ENCODE data around the gene PRPF6. TPM values are rescaled to one million over a fixed set of nuclear protein-coding genes. Genes with fewer than 3 reads are reported as not detected.

Gene PRPF6
- total and polyA plus RNA-seq, 2 of the 13 experiments (the other 11 are each of a cell fraction or from before 2014, with no cell fraction given): 63.7 to 101 TPM

- TF ChIP-seq, protein P1, sequence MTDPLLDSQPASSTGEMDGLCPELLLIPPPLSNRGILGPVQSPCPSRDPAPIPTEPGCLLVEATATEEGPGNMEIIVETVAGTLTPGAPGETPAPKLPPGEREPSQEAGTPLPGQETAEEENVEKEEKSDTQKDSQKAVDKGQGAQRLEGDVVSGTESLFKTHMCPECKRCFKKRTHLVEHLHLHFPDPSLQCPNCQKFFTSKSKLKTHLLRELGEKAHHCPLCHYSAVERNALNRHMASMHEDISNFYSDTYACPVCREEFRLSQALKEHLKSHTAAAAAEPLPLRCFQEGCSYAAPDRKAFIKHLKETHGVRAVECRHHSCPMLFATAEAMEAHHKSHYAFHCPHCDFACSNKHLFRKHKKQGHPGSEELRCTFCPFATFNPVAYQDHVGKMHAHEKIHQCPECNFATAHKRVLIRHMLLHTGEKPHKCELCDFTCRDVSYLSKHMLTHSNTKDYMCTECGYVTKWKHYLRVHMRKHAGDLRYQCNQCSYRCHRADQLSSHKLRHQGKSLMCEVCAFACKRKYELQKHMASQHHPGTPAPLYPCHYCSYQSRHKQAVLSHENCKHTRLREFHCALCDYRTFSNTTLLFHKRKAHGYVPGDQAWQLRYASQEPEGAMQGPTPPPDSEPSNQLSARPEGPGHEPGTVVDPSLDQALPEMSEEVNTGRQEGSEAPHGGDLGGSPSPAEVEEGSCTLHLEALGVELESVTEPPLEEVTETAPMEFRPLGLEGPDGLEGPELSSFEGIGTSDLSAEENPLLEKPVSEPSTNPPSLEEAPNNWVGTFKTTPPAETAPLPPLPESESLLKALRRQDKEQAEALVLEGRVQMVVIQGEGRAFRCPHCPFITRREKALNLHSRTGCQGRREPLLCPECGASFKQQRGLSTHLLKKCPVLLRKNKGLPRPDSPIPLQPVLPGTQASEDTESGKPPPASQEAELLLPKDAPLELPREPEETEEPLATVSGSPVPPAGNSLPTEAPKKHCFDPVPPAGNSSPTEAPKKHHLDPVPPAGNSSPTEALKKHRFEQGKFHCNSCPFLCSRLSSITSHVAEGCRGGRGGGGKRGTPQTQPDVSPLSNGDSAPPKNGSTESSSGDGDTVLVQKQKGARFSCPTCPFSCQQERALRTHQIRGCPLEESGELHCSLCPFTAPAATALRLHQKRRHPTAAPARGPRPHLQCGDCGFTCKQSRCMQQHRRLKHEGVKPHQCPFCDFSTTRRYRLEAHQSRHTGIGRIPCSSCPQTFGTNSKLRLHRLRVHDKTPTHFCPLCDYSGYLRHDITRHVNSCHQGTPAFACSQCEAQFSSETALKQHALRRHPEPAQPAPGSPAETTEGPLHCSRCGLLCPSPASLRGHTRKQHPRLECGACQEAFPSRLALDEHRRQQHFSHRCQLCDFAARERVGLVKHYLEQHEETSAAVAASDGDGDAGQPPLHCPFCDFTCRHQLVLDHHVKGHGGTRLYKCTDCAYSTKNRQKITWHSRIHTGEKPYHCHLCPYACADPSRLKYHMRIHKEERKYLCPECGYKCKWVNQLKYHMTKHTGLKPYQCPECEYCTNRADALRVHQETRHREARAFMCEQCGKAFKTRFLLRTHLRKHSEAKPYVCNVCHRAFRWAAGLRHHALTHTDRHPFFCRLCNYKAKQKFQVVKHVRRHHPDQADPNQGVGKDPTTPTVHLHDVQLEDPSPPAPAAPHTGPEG (CRISPR knock-in tag; IDR thresholded peaks at IDR 0.05): peak; percentile 90
- TF ChIP-seq ZNF768 (CRISPR knock-in tag; IDR thresholded peaks at IDR 0.05) (peak; percentile 90), MIER3 (CRISPR knock-in tag; IDR thresholded peaks at IDR 0.05; ENCODE audit: borderline replicate concordance) (0 out of 2 replicates have a peak, but pooled peaks have one; percentile 17), ZNF709 (CRISPR knock-in tag; IDR thresholded peaks at IDR 0.05) (0 out of 2 replicates have a peak, but pooled peaks have one; percentile 12), ZNF782 (CRISPR knock-in tag; IDR thresholded peaks at IDR 0.05; ENCODE audit: borderline replicate concordance) (no peak), ZNF644 (CRISPR knock-in tag; IDR thresholded peaks at IDR 0.05; ENCODE audit: low read depth) (peak; percentile 10), ZNF609 (CRISPR knock-in tag; IDR thresholded peaks at IDR 0.05; ENCODE audit: borderline replicate concordance) (no peak; the same call in 1 of the 2 replicates), SOX13 (IDR thresholded peaks at IDR 0.05) (no peak; the same call in 1 of the 2 replicates), SOX13 (CRISPR knock-in tag; conservative IDR thresholded peaks at IDR 0.05 in 1 of 2, IDR thresholded peaks at IDR 0.05 in 1 of 2) (peak in 1 of 2 experiments; percentile 50; a peak in 1 of 4 replicates), ZNF230 (CRISPR knock-in tag; IDR thresholded peaks at IDR 0.05) (no peak), GLI4 (CRISPR knock-in tag; IDR thresholded peaks at IDR 0.05; ENCODE audit: borderline replicate concordance) (peak; percentile 58; the same call in 1 of the 2 replicates), ZNF678 (CRISPR knock-in tag; IDR thresholded peaks at IDR 0.05) (no peak)
- TF ChIP-seq, protein P2, sequence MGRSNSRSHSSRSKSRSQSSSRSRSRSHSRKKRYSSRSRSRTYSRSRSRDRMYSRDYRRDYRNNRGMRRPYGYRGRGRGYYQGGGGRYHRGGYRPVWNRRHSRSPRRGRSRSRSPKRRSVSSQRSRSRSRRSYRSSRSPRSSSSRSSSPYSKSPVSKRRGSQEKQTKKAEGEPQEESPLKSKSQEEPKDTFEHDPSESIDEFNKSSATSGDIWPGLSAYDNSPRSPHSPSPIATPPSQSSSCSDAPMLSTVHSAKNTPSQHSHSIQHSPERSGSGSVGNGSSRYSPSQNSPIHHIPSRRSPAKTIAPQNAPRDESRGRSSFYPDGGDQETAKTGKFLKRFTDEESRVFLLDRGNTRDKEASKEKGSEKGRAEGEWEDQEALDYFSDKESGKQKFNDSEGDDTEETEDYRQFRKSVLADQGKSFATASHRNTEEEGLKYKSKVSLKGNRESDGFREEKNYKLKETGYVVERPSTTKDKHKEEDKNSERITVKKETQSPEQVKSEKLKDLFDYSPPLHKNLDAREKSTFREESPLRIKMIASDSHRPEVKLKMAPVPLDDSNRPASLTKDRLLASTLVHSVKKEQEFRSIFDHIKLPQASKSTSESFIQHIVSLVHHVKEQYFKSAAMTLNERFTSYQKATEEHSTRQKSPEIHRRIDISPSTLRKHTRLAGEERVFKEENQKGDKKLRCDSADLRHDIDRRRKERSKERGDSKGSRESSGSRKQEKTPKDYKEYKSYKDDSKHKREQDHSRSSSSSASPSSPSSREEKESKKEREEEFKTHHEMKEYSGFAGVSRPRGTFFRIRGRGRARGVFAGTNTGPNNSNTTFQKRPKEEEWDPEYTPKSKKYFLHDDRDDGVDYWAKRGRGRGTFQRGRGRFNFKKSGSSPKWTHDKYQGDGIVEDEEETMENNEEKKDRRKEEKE (IDR thresholded peaks at IDR 0.05): no peak
Measured at GRCh38 chr20:64053841-64054661, 73.1 kb downstream of the PRPF6 start (continued).

All from HepG2 (cell line).